Neuronal stem cell (in vitro differentiated cells): ENCODE measurements around the gene PRDM15.
A peak's percentile ranks its signal among the peaks of the same experiment; 100 is the strongest.

Source experiments
- DNase-seq: peaks from one replicate; pipeline ENCODE4 v3.0.0-alpha.2; 2013; ENCODE audit warnings: low spot score
- H2AFZ ChIP-seq: one replicate; pipeline ENCODE4 v1.6.1; 2013; ENCODE audit warnings: mild to moderate bottlenecking, low read length, inconsistent platforms
- H2AK5ac ChIP-seq: 2 replicates; pipeline ENCODE4 v1.6.1; 2013; ENCODE audit warnings: low read depth, mild to moderate bottlenecking, inconsistent platforms, low read length, moderate library complexity, mixed read lengths
- H2BK120ac ChIP-seq: 2 replicates; pipeline ENCODE4 v1.6.1; 2013; ENCODE audit warnings: low read depth, mild to moderate bottlenecking, inconsistent platforms, low read length, moderate library complexity, mixed read lengths
- H2BK12ac ChIP-seq: one replicate; pipeline ENCODE4 v1.6.1; 2013; ENCODE audit warnings: low read length, inconsistent platforms
- H2BK15ac ChIP-seq: 2 replicates; pipeline ENCODE4 v1.6.1; 2013; ENCODE audit warnings: mild to moderate bottlenecking, low read length, inconsistent platforms, mixed read lengths
- H2BK5ac ChIP-seq: one replicate; pipeline ENCODE4 v1.6.1; 2013; ENCODE audit warnings: inconsistent platforms, mild to moderate bottlenecking, low read length, moderate library complexity
- H3K14ac ChIP-seq: one replicate; pipeline ENCODE4 v1.6.1; 2013; ENCODE audit warnings: low read length, inconsistent platforms
- H3K18ac ChIP-seq: 2 replicates; pipeline ENCODE4 v1.6.1; 2013; ENCODE audit warnings: low read length, inconsistent platforms
- H3K23ac ChIP-seq: 2 replicates; pipeline ENCODE4 v1.6.1; 2013; ENCODE audit warnings: low read depth, mild to moderate bottlenecking, mixed read lengths, low read length, inconsistent platforms; ENCODE audit not compliant: poor library complexity
- H3K27ac ChIP-seq: replicated peaks from 3 replicates; pipeline ENCODE4 v1.5.1; 2013; ENCODE audit warnings: low read length, inconsistent platforms
- H3K27me3 ChIP-seq, 3 experiments: 2 replicates each; pipeline ENCODE4 v1.6.1; 2013; ENCODE audit warnings: low read length in 3 of 3, mild to moderate bottlenecking in 2 of 3, inconsistent platforms in 1 of 3, low read depth in 1 of 3, mixed read lengths in 1 of 3, moderate library complexity in 1 of 3; ENCODE audit not compliant: control insufficient read depth in 3 of 3, insufficient read depth in 3 of 3
- H3K36me3 ChIP-seq, 2 donors: replicated peaks in 1 of 2; 2 replicates each; pipeline ENCODE4 v1.6.1; 2013; ENCODE audit warnings: low read length in 2 of 2; ENCODE audit not compliant: control insufficient read depth in 2 of 2, insufficient read depth in 2 of 2
- H3K4ac ChIP-seq: 2 replicates; pipeline ENCODE4 v1.6.1; 2013; ENCODE audit warnings: inconsistent platforms, mild to moderate bottlenecking, low read length, moderate library complexity
- H3K4me1 ChIP-seq, 2 donors: 1 replicate in 1 of 2; 2 replicates in 1 of 2; pipeline ENCODE4 v1.6.1; 2013; ENCODE audit warnings: low read length in 2 of 2, low read depth in 1 of 2; ENCODE audit not compliant: control insufficient read depth in 2 of 2, insufficient read depth in 1 of 2
- H3K4me2 ChIP-seq: one replicate; pipeline ENCODE4 v1.6.1; 2013; ENCODE audit warnings: mild to moderate bottlenecking, low read length, inconsistent platforms; ENCODE audit not compliant: insufficient read depth, poor library complexity, severe bottlenecking
- H3K4me3 ChIP-seq, 2 donors: 2 replicates each; pipeline ENCODE4 v1.5.1; 2013; ENCODE audit warnings: low read length in 2 of 2, mild to moderate bottlenecking in 2 of 2, inconsistent platforms in 1 of 2, moderate library complexity in 1 of 2
- H3K79me1 ChIP-seq: one replicate; pipeline ENCODE4 v1.6.1; 2013; ENCODE audit warnings: low read depth, mild to moderate bottlenecking, inconsistent platforms, low read length, moderate library complexity
- H3K9ac ChIP-seq: one replicate; pipeline ENCODE4 v1.6.1; 2013; ENCODE audit warnings: mild to moderate bottlenecking, low read depth, low read length, inconsistent platforms; ENCODE audit not compliant: poor library complexity
- H3K9me3 ChIP-seq, 2 donors: replicated peaks in 1 of 2; 2 replicates each; pipeline versions ENCODE3 to v1.6.1; 2013; ENCODE audit warnings: low read length in 2 of 2, mild to moderate bottlenecking in 2 of 2, inconsistent platforms in 1 of 2, low read depth in 1 of 2, mixed read lengths in 1 of 2, moderate library complexity in 1 of 2; ENCODE audit not compliant: control insufficient read depth in 2 of 2, insufficient read depth in 1 of 2
- H4K8ac ChIP-seq: one replicate; pipeline ENCODE4 v1.6.1; 2013; ENCODE audit warnings: low read depth, mild to moderate bottlenecking, inconsistent platforms, low read length, moderate library complexity
- H4K91ac ChIP-seq: one replicate; pipeline ENCODE4 v1.6.1; 2013; ENCODE audit warnings: low read length, low read depth, mild to moderate bottlenecking, inconsistent platforms; ENCODE audit not compliant: poor library complexity
- WGBS, 2 donors: extraction: QIAGEN DNeasy Blood & Tissue Kit; methylation state at CpG; one replicate each; pipeline ENCODE4 v1.1.7; 2013; ENCODE audit warnings: missing lambda C conversion rate in 2 of 2, mixed read lengths in 1 of 2; ENCODE audit not compliant: insufficient read length in 2 of 2, insufficient replicate concordance in 1 of 2; ENCODE audit errors: extremely low coverage in 2 of 2; 5-methylcytosine and 5-hydroxymethylcytosine counted together

PRDM15 gene

GRCh38 chr21:41827951-41828883 is 50.9 kb downstream of the PRDM15 start:
- no peak overlapping the region for H2BK12ac ChIP-seq
- no CpG with 5 or more reads among the region's 42 CpGs for WGBS, 2 donors
- H3K9ac ChIP-seq = peak overlapping the region; percentile 12
- no peak overlapping the region for H3K4me3 ChIP-seq
- H2BK5ac ChIP-seq = no peak overlapping the region
- H3K9me3 ChIP-seq = peaks cover 0 to 6% of the 10 kb centered on the region in 2 donors
- no peaks in the 10 kb centered on the region for H3K79me1 ChIP-seq
- H3K18ac ChIP-seq = no peak overlapping the region
- DNase-seq = no peak
- H3K27me3 ChIP-seq = no peaks in the 10 kb centered on the region
- no peak overlapping the region for H3K4ac ChIP-seq
- no peak overlapping the region for H3K23ac ChIP-seq
- no peak overlapping the region for H2AK5ac ChIP-seq
- no peak overlapping the region for H3K27ac ChIP-seq
- H3K4me2 ChIP-seq = no peak overlapping the region
- H4K8ac ChIP-seq = no peak overlapping the region
- H3K14ac ChIP-seq = no peak overlapping the region
- H2BK15ac ChIP-seq = no peak overlapping the region
- H3K36me3 ChIP-seq = peaks cover 14 to 18% of the 10 kb centered on the region in 2 donors
- H4K91ac ChIP-seq = no peak overlapping the region
- H2AFZ ChIP-seq = no peak overlapping the region
- no peaks in the 10 kb centered on the region for H3K4me1 ChIP-seq
- no peak overlapping the region for H2BK120ac ChIP-seq

GRCh38 chr21:41825881-41826280 is 53.3 kb downstream of the PRDM15 start:
- Histone ChIP-seq H4K91ac (no peak overlapping the region), H3K9me3 (peaks cover 0 to 6% of the 10 kb centered on the region in 2 donors), H3K18ac (no peak overlapping the region), H2BK5ac (no peak overlapping the region), H3K27me3 (no peaks in the 10 kb centered on the region), H2AK5ac (no peak overlapping the region), H3K4me1 (no peaks in the 10 kb centered on the region), H2BK15ac (no peak overlapping the region), H3K4me2 (no peak overlapping the region), H2BK120ac (no peak overlapping the region), H3K9ac (no peak overlapping the region), H3K14ac (no peak overlapping the region), H3K4me3 (no peak overlapping the region), H3K4ac (no peak overlapping the region), H3K79me1 (peaks cover under 1% of the 10 kb centered on the region), H3K27ac (no peak overlapping the region), H3K23ac (no peak overlapping the region), H2AFZ (no peak overlapping the region), H4K8ac (no peak overlapping the region), H3K36me3 (peaks cover 10 to 18% of the 10 kb centered on the region in 2 donors), H2BK12ac (no peak overlapping the region)
- no peak for DNase-seq
- no CpG with 5 or more reads among the region's 16 CpGs for WGBS, 2 donors

GRCh38 chr21:41825216-41825615 is 53.9 kb downstream of the PRDM15 start:
- Histone ChIP-seq H3K18ac (no peak overlapping the region), H2BK5ac (no peak overlapping the region), H3K23ac (no peak overlapping the region), H3K79me1 (peaks cover 2% of the 10 kb centered on the region), H3K9me3 (peaks cover 0 to 4% of the 10 kb centered on the region in 2 donors), H3K4me3 (no peak overlapping the region), H3K36me3 (peaks cover 9 to 18% of the 10 kb centered on the region in 2 donors), H4K91ac (no peak overlapping the region), H3K27me3 (no peaks in the 10 kb centered on the region), H3K4ac (no peak overlapping the region), H3K27ac (no peak overlapping the region), H3K14ac (no peak overlapping the region), H2BK120ac (no peak overlapping the region), H3K4me2 (no peak overlapping the region), H2AK5ac (no peak overlapping the region), H4K8ac (no peak overlapping the region), H3K4me1 (no peaks in the 10 kb centered on the region), H2BK12ac (no peak overlapping the region), H2BK15ac (no peak overlapping the region), H2AFZ (no peak overlapping the region), H3K9ac (no peak overlapping the region)
- no CpG with 5 or more reads among the region's 15 CpGs for WGBS, 2 donors
- no peak for DNase-seq

- Histone ChIP-seq H3K4me3 (no peak overlapping the region), H3K4ac (no peak overlapping the region), H3K14ac (no peak overlapping the region), H2BK5ac (no peak overlapping the region), H4K8ac (no peak overlapping the region), H3K36me3 (peaks cover 9 to 18% of the 10 kb centered on the region in 2 donors), H4K91ac (no peak overlapping the region), H3K4me1 (no peaks in the 10 kb centered on the region), H2BK120ac (no peak overlapping the region), H3K9ac (no peak overlapping the region), H2AFZ (no peak overlapping the region), H2AK5ac (no peak overlapping the region), H3K27ac (no peak overlapping the region), H3K9me3 (peaks cover 0 to 2% of the 10 kb centered on the region in 2 donors), H3K79me1 (peaks cover 2% of the 10 kb centered on the region), H3K27me3 (no peaks in the 10 kb centered on the region), H2BK15ac (no peak overlapping the region), H3K23ac (no peak overlapping the region), H3K18ac (no peak overlapping the region), H3K4me2 (no peak overlapping the region), H2BK12ac (no peak overlapping the region)
- WGBS, 2 donors = no CpG with 5 or more reads among the region's 22 CpGs
- no peak for DNase-seq
Measured at GRCh38 chr21:41824466-41825207, 54.5 kb downstream of the PRDM15 start.
